ENCODE results near the gene METTL25.

The METTL25 gene

DNA sequence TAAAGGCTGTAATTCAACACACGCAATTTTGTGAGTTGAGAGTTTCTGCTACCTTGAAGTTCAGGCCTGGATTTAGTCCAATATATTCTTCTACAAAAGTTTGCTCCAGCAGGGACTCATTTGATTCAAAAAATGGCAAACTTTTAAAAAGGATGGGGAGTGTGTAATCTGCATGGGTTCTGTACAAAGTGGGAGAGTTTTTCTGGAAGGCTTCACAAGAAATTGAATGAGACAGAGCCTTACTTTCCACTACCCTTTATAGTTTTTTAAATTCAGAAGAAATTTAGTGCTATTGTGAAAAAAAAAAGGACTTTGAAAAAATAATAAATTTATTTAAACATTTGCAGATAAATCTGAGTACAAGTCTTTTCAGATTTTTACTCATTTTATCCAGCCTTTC lies 116.9 kb downstream of the METTL25 start:
- Histone ChIP-seq H3K4me3 (no peak overlapping the region), H3K27ac (no peak overlapping the region), H3K9me3 (no peaks in the 10 kb centered on the region), H3K4me1 (no peaks in the 10 kb centered on the region), H3K36me3 (peaks cover 21 to 31% (median 26%) of the 10 kb centered on the region in 3 donors), H3K27me3 (no peaks in the 10 kb centered on the region)
- intact Hi-C loops (cut with DNase I; ENCODE audit: low total_unique reads), result no loop called here
- TF ChIP-seq, protein P1, sequence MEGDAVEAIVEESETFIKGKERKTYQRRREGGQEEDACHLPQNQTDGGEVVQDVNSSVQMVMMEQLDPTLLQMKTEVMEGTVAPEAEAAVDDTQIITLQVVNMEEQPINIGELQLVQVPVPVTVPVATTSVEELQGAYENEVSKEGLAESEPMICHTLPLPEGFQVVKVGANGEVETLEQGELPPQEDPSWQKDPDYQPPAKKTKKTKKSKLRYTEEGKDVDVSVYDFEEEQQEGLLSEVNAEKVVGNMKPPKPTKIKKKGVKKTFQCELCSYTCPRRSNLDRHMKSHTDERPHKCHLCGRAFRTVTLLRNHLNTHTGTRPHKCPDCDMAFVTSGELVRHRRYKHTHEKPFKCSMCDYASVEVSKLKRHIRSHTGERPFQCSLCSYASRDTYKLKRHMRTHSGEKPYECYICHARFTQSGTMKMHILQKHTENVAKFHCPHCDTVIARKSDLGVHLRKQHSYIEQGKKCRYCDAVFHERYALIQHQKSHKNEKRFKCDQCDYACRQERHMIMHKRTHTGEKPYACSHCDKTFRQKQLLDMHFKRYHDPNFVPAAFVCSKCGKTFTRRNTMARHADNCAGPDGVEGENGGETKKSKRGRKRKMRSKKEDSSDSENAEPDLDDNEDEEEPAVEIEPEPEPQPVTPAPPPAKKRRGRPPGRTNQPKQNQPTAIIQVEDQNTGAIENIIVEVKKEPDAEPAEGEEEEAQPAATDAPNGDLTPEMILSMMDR (IDR thresholded peaks at IDR 0.05), result no peak
- DNase-seq, result no peak

DNA sequence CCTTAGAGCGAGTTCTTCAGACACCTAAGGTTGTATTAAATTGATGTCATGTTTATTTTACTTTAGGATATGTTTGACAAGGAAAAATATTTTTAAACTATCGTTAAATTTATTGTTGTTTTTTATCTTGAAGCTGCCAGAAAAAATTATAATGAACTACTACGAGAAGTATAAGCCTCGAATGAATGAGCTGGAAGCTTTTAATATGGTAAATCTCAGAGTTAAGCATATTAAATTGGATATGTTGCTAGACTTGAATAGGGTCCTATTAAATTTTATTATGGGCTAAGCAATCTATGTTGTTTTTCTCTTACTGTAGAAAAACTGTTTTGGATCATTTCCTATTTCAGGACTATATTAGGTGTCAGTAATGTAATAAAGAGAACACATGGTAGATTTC lies 118.2 kb downstream of the METTL25 start:
- H3K4me3 ChIP-seq, result no peak overlapping the region
- H3K36me3 ChIP-seq, result peaks cover 21 to 31% (median 26%) of the 10 kb centered on the region in 3 donors
- H3K9me3 ChIP-seq, result no peaks in the 10 kb centered on the region
- intact Hi-C loops (cut with DNase I; ENCODE audit: low total_unique reads), result no loop called here
- DNase-seq, result no peak
- no peak overlapping the region for H3K27ac ChIP-seq
- no peaks in the 10 kb centered on the region for H3K27me3 ChIP-seq
- H3K4me1 ChIP-seq, result no peaks in the 10 kb centered on the region
- TF ChIP-seq, protein P1 (IDR thresholded peaks at IDR 0.05), result no peak

DNA sequence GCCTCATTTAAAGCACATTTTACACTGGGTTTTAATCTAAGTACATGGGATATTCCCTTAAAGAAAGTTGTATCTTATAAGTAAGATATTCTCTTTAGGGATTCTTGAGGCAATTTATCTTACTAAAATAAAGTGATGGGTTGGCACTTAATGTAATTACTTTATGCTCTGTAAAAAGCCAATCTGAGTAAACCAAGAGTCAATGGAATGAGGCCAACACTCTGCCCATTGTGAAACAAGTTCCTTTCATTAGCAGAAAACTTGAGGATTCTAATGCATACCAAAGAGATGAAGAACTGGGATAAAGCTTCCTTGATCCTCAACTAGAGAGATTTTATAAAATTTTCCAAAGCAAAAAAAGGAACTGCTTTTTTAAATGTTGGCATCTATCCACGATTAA lies 121.2 kb downstream of the METTL25 start:
- peaks cover 0 to 13% (median 6%) of the 10 kb centered on the region in 3 donors for H3K9me3 ChIP-seq
- peaks cover 1 to 12% (median 4%) of the 10 kb centered on the region in 3 donors for H3K36me3 ChIP-seq
- H3K4me3 ChIP-seq, result no peak overlapping the region
- H3K27me3 ChIP-seq, result no peaks in the 10 kb centered on the region
- H3K27ac ChIP-seq, result no peak overlapping the region
- intact Hi-C loops (cut with DNase I; ENCODE audit: low total_unique reads), result no loop called here
- TF ChIP-seq, protein P1 (IDR thresholded peaks at IDR 0.05), result no peak
- H3K4me1 ChIP-seq, result no peaks in the 10 kb centered on the region
- no peak for DNase-seq

DNA sequence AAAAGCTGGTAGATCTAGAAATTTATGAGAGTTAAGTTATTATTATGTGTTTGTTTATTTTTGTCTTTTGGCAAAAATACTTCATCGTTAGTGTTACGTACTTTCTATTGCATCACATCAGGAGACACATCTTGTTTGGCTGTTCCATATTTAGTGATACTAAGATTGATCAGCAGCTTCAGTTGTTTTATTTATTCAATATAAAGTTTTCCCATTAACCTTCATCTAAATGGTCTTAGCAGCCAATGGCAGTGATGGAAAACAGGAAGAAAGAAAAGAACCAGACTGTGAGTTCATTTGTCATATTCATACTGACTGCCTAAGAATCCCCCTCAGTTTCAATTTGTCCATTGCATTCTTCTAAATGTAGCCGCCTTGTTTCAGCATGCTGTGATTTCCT lies 122.3 kb downstream of the METTL25 start:
- Histone ChIP-seq H3K27me3 (no peaks in the 10 kb centered on the region), H3K36me3 (peaks cover 0 to 12% (median 4%) of the 10 kb centered on the region in 3 donors), H3K4me1 (no peaks in the 10 kb centered on the region), H3K9me3 (peaks cover 0 to 14% (median 7%) of the 10 kb centered on the region in 3 donors), H3K27ac (no peak overlapping the region), H3K4me3 (no peak overlapping the region)
- TF ChIP-seq, protein P1 (IDR thresholded peaks at IDR 0.05), result no peak
- intact Hi-C loops (cut with DNase I; ENCODE audit: low total_unique reads), result no loop called here
- DNase-seq, result no peak

DNA sequence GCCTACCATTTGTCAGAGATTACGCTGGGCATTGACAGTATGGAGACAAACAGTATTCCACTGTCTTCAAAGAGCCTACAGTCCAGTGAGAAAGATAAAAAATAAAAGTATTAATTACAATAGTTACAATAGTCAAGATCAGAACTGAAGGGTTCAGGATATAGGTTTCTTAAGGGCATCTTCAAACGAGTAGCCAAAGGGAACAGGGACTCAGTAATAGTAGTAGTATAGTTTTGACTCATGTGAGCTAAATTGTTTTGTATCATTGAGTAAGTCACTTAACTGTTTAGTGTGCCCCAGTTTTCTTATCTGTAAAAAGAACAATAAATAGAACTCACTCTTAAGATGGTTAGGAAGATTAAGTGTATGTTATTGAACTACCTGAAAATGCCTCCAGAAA lies 123.6 kb downstream of the METTL25 start:
- peaks cover 0 to 19% (median 7%) of the 10 kb centered on the region in 3 donors for H3K9me3 ChIP-seq
- no peaks in the 10 kb centered on the region for H3K4me1 ChIP-seq
- intact Hi-C loops (cut with DNase I; ENCODE audit: low total_unique reads), result no loop called here
- DNase-seq, result no peak
- no peaks in the 10 kb centered on the region for H3K27me3 ChIP-seq
- no peak overlapping the region for H3K4me3 ChIP-seq
- peaks cover 0 to 9% (median 4%) of the 10 kb centered on the region in 3 donors for H3K36me3 ChIP-seq
- no peak overlapping the region for H3K27ac ChIP-seq
- TF ChIP-seq, protein P1 (IDR thresholded peaks at IDR 0.05), result no peak

Data from tibial artery (tissue), 4 donors.